ENCODE measurements around the gene ZNF827.

Gene ZNF827, protein sequence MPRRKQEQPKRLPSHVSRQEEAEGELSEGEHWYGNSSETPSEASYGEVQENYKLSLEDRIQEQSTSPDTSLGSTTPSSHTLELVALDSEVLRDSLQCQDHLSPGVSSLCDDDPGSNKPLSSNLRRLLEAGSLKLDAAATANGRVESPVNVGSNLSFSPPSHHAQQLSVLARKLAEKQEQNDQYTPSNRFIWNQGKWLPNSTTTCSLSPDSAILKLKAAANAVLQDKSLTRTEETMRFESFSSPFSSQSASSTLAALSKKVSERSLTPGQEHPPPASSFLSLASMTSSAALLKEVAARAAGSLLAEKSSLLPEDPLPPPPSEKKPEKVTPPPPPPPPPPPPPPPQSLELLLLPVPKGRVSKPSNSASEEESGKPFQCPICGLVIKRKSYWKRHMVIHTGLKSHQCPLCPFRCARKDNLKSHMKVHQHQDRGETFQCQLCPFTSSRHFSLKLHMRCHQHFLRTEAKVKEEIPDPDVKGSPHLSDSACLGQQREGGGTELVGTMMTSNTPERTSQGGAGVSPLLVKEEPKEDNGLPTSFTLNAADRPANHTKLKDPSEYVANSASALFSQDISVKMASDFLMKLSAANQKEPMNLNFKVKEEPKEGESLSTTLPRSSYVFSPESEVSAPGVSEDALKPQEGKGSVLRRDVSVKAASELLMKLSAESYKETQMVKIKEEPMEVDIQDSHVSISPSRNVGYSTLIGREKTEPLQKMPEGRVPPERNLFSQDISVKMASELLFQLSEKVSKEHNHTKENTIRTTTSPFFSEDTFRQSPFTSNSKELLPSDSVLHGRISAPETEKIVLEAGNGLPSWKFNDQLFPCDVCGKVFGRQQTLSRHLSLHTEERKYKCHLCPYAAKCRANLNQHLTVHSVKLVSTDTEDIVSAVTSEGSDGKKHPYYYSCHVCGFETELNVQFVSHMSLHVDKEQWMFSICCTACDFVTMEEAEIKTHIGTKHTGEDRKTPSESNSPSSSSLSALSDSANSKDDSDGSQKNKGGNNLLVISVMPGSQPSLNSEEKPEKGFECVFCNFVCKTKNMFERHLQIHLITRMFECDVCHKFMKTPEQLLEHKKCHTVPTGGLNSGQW

DNA sequence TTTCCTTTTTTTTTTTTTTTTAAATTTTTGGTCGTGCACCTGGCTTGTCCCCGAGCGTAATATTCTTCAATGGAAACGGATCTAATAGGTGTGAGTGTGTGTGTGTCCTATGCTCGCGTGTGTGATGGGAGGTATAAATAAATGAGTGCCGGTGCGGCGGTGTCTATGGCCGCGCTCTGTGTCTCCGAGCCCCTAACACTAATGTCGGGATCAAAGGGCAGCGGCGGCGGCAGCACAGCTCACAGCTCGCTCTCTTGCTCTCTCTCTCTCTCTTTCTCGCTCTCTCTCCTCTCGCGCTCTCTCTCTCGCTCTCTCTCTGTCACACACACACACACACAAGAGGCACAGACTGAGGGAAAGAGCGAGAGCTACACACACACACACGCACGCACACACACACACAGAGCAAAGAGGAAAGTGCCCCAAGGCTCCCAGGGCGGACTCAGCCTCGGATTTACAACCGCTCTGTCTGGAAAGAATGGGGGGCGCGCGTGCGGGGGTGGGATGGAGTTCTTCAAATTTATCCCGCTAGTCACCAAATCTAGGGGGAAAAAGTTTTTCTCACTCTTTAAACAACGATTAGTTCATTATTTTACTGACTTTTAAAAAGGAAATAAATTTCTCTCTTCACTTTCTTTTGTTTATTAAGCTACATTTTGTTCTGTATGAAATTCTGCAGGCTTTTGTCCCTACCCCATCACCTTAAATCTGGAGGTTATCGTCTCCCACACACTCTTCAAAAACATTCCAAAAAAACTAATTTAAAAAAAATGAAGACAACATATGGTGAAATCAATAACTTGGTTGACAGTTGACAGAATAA lies at the start of gene ZNF827:
Gene ZNF827 (minus strand): TSS at position 206 of the 823 bp plus-strand sequence. CDS start 416 bp downstream, outside the sequence.
- Mint-ChIP-seq H3K4me3 (peak within 1 kb of the TSS; percentile 92), H3K9me3 (no peaks in the 10 kb centered on the region), H3K27ac (peak within 1 kb of the TSS; percentile 88), H3K4me1 (peaks cover 32% of the 10 kb centered on the region), H3K36me3 (peaks cover 17% of the 10 kb centered on the region)
- ATAC-seq (peak; percentile 64), DNase-seq (ENCODE audit: low spot score in 2 of 2) (peak; percentile 18 to 78)

DNA sequence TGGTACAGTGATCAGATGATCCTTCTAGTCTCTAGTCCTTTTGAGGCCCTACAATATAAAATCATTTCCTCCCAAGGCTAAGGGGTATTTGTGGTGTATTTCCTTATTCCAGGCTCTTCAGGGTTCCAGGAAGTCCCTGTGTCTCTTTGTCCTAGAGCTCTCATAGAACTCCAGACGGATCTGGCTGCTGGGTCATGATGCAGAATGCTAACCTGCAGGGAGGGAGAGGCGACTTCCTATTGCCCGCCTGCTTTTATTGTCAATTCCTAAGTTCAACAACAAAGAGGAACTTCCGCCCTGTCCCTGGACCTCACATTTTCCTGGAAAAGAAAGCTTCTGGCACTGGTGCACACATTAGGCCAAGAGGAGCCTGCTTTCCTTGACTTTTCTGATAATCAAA lies 45.9 kb upstream of the ZNF827 start:
- no peak overlapping the region for H3K4me3 Mint-ChIP-seq
- no peaks in the 10 kb centered on the region for H3K36me3 Mint-ChIP-seq
- no peaks in the 10 kb centered on the region for H3K9me3 Mint-ChIP-seq
- DNase-seq (ENCODE audit: low spot score in 2 of 2) (no peak), ATAC-seq (no peak)
- H3K4me1 Mint-ChIP-seq = no peaks in the 10 kb centered on the region
- no peak overlapping the region for H3K27ac Mint-ChIP-seq

DNA sequence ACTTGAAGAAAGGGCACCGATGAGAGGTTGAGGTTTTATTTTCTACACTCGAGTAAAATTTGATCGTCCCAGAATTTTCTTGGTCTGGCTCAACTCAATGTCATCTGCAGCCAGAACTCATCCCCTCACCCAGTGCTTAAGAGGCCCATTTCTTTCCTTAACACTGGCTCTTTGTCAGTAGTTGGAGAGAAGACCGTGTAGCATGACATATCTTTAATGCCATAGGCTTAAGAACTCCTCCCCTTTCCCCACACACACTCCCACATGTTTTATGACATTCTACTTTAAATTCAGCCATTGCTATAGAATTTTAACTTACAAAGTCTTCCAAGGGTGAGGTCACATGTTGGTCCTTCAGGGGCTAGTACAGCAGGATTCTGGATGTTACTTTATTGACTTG lies 44.2 kb upstream of the ZNF827 start:
- Mint-ChIP-seq H3K36me3 (no peaks in the 10 kb centered on the region), H3K4me1 (no peaks in the 10 kb centered on the region), H3K4me3 (no peak overlapping the region), H3K9me3 (no peaks in the 10 kb centered on the region), H3K27ac (no peak overlapping the region)
- DNase-seq (ENCODE audit: low spot score in 2 of 2) = no peak
- ATAC-seq = no peak

DNA sequence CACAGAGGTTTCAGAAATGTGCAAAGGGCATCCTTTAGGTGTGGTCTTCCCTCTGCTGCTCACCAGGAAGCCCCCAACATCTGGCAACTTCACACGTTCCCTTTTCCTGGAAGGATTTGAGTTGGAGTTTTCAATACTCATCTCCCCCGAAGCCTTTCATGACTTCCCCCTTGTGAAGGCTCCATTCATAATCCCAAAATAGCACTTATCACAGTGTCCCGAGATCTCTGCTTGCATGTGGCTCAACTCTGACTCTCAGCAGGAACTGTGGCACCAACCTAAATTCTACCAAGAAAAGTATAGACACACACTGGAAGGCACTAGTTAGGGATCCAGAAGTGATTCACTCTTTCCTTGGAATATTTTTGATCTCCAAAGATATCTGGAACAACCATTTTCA lies 40.5 kb upstream of the ZNF827 start:
- Mint-ChIP-seq H3K9me3 (no peaks in the 10 kb centered on the region), H3K4me3 (no peak overlapping the region), H3K36me3 (no peaks in the 10 kb centered on the region), H3K27ac (no peak overlapping the region), H3K4me1 (no peaks in the 10 kb centered on the region)
- no peak for ATAC-seq
- DNase-seq (ENCODE audit: low spot score in 2 of 2) = no peak

DNA sequence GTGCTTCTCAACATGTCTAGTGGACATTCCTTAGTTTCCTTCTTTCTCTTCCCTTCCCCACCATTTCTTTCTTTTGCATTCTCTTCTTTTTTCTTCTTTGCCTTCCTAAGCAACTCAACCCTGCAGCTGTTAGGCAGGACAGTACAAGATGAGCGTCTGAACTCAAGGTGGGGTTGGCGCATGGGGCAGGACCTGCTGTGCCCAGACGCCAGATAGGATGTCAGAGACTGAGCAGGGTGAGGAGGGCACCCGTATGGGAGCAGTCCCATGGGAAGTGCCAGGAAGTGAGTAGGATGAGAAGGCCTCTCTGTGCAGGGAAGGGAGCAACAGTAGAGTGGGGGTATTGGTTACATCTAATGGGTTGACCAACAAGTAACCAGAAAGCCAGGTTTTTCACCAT lies 38.1 kb upstream of the ZNF827 start:
- Mint-ChIP-seq H3K9me3 (no peaks in the 10 kb centered on the region), H3K36me3 (no peaks in the 10 kb centered on the region), H3K4me3 (no peak overlapping the region), H3K27ac (no peak overlapping the region), H3K4me1 (no peaks in the 10 kb centered on the region)
- DNase-seq (ENCODE audit: low spot score in 2 of 2) (no peak), ATAC-seq (no peak)

DNA sequence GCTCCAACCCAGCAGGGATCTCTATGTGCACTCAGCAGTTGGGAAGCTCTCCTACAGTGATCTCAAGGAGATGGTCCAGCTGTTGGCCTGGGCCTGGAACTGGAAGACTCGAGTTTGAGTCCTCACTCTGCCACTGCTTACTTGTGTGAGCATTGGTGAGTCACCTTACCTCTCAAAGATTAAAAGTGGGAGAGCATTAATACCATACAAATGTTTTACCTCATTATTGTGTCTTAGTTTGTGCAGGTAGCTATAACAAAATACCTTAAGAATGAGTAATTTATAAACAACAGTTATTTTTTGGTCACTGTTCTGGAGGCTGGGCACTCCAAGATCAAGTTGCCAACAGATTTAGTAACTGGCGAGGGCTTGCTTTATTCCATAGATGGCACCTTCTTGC lies 21.4 kb upstream of the ZNF827 start:
- no peak for DNase-seq (ENCODE audit: low spot score in 2 of 2)
- no peaks in the 10 kb centered on the region for H3K36me3 Mint-ChIP-seq
- H3K4me3 Mint-ChIP-seq = no peak overlapping the region
- H3K9me3 Mint-ChIP-seq = peaks cover under 1% of the 10 kb centered on the region
- no peak overlapping the region for H3K27ac Mint-ChIP-seq
- H3K4me1 Mint-ChIP-seq = peaks cover 6% of the 10 kb centered on the region
- no peak for ATAC-seq

DNA sequence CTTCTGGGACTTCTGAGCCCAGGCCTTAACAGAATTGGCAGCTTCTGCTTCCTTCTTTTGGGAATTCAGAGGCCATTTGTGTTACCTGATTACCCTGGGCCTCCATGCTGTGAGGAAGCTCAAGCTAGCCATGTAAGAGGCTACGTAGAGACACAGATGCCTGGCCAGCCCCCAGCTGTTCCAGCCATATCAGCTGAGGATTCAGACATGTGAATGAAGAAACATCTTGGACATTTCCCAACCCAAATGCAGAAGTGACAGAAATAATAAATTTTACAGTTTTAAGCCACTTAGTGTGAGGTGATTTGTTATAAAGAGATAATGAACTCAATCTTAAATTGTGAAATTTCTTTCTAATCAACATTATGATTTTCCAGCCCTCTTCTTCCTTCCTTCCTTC lies 18.7 kb upstream of the ZNF827 start:
- Mint-ChIP-seq H3K4me3 (no peak overlapping the region), H3K9me3 (no peaks in the 10 kb centered on the region), H3K27ac (no peak overlapping the region), H3K4me1 (peaks cover 6% of the 10 kb centered on the region), H3K36me3 (no peaks in the 10 kb centered on the region)
- no peak for ATAC-seq
- no peak for DNase-seq (ENCODE audit: low spot score in 2 of 2)

DNA sequence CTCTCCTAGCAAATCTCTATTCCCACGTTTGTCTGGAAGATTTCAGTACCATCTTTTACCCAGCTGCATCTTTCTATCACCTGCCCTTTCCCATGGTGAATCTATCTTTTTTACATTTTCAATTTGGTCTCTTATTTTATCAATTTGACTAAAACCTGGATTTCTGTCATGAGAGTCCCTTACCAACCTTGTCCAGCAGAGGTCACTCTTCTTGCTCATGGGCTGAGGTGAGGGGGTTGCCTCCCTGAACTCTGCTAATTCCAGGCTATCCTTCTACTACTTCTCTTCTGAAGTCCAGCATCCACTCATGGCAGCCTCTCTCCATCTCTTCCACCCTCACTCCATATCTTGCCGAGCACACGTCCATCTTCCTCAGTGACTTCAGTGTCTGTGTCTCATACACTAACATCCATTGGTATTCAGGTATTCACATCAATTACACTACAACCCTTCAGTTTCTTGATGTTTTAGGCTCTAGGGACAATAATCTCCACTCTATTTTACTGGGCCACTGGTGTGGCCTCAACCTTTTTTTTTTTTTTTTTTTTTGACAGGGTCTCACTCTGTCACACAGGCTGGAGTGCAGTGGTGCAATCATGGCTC lies 17.8 kb upstream of the ZNF827 start:
- Mint-ChIP-seq H3K9me3 (no peaks in the 10 kb centered on the region), H3K36me3 (no peaks in the 10 kb centered on the region), H3K4me3 (no peak overlapping the region), H3K27ac (no peak overlapping the region), H3K4me1 (peaks cover 6% of the 10 kb centered on the region)
- DNase-seq (ENCODE audit: low spot score in 2 of 2) (peak; percentile 24 to 67), ATAC-seq (no peak)

DNA sequence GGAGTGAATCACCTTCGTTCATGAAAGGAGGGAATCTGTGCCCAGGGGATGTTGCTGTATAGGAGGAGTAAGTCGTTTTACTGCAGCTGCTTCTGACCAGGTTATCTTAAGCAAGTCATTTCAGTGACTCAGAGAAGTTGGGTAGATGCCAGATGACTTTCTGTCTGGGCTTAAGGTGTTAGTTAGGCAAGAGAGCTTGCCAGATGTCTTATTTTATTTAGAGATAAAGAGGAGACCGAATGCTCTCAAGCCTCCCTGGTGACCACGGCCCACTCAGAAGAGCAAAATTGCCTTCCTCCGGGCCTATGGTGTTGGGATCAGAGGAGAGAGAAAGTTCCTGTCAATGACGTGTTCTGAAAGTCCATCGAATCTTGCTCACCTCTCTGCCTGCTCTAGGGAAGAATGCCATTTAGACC lies 16.3 kb upstream of the ZNF827 start:
- peaks cover 6% of the 10 kb centered on the region for H3K4me1 Mint-ChIP-seq
- peak; percentile 47 for ATAC-seq
- DNase-seq (ENCODE audit: low spot score in 2 of 2) = no peak
- no peaks in the 10 kb centered on the region for H3K36me3 Mint-ChIP-seq
- no peaks in the 10 kb centered on the region for H3K9me3 Mint-ChIP-seq
- no peak overlapping the region for H3K27ac Mint-ChIP-seq
- no peak overlapping the region for H3K4me3 Mint-ChIP-seq

DNA sequence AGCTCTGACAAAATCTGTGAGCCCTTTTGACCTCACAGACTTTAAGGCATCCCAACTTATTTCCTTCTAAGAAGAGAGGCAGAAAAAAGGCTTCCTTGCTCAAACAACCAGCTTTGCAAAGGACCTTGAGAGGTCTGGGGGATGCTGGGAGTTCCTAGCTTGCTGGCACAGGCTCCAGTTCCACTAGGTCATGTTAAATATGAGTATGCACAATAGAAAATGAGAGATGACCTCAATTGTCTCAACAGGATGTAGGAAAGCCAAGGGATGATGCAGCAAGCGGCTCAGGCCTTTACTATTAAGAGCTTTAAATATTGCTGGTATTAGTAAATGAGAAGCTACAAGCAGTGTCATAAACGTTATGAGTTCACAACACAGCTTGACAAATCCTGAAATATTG lies 13.3 kb upstream of the ZNF827 start:
- Mint-ChIP-seq H3K4me1 (peaks cover 6% of the 10 kb centered on the region), H3K9me3 (no peaks in the 10 kb centered on the region), H3K4me3 (no peak overlapping the region), H3K27ac (no peak overlapping the region), H3K36me3 (no peaks in the 10 kb centered on the region)
- DNase-seq (ENCODE audit: low spot score in 2 of 2) (no peak), ATAC-seq (no peak)

DNA sequence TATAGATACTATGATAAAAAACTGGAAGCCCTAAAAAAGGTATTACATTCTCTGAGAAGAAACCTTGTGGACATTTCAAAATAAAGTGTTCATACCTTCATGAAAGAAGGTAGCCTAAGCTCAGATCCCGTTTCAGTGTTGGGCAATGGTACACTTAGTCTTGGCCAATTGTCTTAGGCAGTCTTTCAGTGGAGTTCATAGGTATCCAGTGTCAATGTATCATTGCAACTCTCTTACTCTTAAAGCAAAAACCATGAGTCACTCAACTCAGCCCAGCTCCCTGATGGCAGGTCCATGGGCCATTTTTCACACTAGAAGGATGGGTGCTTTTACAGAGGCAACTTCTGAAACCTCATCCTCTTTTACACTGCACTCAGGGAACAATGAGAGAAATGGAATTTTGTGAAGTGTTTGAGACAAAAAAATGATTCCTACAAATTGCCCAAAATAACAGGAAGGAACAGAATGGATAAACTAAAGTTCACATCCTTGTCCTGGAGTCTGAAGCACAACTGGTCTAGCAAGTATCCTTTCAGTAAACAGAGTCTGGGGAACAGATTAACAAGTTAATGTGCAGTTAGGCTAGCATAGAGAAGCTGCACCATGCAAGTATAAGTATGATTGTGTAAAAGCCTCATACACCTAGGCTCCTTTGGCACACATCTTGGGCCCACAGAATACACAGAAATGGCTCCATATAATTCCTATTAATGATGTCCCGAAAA lies 7.0 kb upstream of the ZNF827 start:
- no peaks in the 10 kb centered on the region for H3K9me3 Mint-ChIP-seq
- H3K27ac Mint-ChIP-seq = no peak overlapping the region
- ATAC-seq = no peak

DNA sequence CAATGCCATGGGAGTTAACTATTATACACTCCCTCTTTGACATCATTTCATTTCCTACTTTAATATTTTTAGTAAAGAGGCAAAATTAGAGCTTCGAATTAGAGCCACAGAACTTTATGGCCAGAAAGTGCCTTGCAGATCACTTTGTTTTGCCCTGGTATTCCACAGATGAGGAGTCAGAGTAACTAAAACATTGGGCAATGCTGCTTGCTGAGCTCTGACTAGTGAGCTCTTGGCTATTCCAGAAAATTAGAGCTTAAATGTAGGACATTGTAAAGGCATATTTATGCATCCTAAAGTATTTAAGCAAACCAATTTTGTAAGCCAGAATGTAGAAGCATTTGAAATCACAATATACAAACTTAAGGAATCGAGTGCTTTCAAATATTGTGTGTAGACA lies 6.3 kb upstream of the ZNF827 start:
- ATAC-seq = no peak
- no peaks in the 10 kb centered on the region for H3K36me3 Mint-ChIP-seq
- no peak overlapping the region for H3K27ac Mint-ChIP-seq
- H3K4me3 Mint-ChIP-seq = no peak overlapping the region
- H3K4me1 Mint-ChIP-seq = no peaks in the 10 kb centered on the region
- H3K9me3 Mint-ChIP-seq = no peaks in the 10 kb centered on the region
- no peak for DNase-seq (ENCODE audit: low spot score in 2 of 2)

More for the DNA sequence above, 7.0 kb upstream of the ZNF827 start:
- DNase-seq (ENCODE audit: low spot score in 2 of 2) = no peak
- Mint-ChIP-seq H3K36me3 (no peaks in the 10 kb centered on the region), H3K4me1 (no peaks in the 10 kb centered on the region), H3K4me3 (no peak overlapping the region)

DNA sequence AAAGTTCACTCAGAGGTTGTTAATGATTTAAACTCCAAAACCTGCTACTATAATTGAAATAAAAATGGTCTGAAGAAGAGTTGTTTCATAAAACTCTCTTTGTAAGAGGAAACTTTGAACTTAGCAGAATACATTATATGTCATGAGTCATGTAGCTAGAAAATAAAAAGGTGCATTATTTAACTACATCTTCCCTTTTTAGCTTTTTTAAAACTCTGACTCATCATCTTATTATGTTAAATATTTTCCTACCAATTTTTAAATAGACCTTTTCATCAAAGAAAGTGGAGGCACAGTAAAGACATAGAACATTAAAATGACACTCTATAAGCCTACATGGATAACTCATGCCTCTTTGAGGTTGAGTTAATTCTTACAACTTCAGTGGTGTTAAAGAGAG lies 1.2 kb upstream of the ZNF827 start:
- no peaks in the 10 kb centered on the region for H3K9me3 Mint-ChIP-seq
- peak overlapping the region; percentile 92 for H3K4me3 Mint-ChIP-seq
- H3K4me1 Mint-ChIP-seq = peaks cover 22% of the 10 kb centered on the region
- DNase-seq (ENCODE audit: low spot score in 2 of 2) (no peak), ATAC-seq (no peak)
- H3K36me3 Mint-ChIP-seq = peaks cover 13% of the 10 kb centered on the region
- H3K27ac Mint-ChIP-seq = no peak overlapping the region

DNA sequence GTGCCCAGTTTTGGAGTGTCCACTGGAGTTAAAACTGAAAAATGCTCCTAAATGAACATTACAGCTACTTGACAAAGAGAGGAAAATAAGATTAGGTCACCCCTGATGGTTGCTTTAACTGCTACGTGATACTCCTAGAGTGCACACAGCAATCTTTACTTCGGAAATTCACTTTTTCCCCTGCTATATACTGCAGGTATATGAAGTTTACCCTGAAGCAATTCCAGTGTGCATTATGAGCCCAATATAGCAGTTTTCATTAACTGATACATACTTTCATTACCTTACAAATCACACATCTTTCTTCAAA lies 773 bp upstream of the ZNF827 start:
- Mint-ChIP-seq H3K27ac (no peak overlapping the region), H3K4me1 (peaks cover 26% of the 10 kb centered on the region), H3K9me3 (no peaks in the 10 kb centered on the region), H3K4me3 (peak overlapping the region; percentile 92), H3K36me3 (peaks cover 13% of the 10 kb centered on the region)
- DNase-seq (ENCODE audit: low spot score in 2 of 2) = no peak
- no peak for ATAC-seq

All from stimulated activated effector memory CD8-positive, alpha-beta T cell treated with anti-CD3 and anti-CD28 coated beads, Interleukin-12 subunit alpha, Interleukin-12 subunit beta, amount 100 ng/mL, for 72 hours (primary cell).